Amniotic stem cell (primary cell): ENCODE data around the gene RNF123.
"Not testable (repeated sequence)": the region's sequence is repeated elsewhere in the genome, so short reads cannot be mapped to it uniquely, and the experiment has no call there.

Source experiments
- DNase-seq: peaks from one replicate; lab custom pipeline; 2025; lab: John Stamatoyannopoulos, UW

The RNF123 gene

GRCh38 chr3:49681232-49681522, 8.2 kb upstream of the RNF123 start:
- no peak for DNase-seq

GRCh38 chr3:49681543-49681942, 7.8 kb upstream of the RNF123 start:
- no peak for DNase-seq

GRCh38 chr3:49683162-49683561, 6.2 kb upstream of the RNF123 start:
- no peak for DNase-seq

GRCh38 chr3:49684453-49684852, 4.9 kb upstream of the RNF123 start:
- not testable (repeated sequence) for DNase-seq

- not testable (repeated sequence) for DNase-seq
These were observed 4.3 kb upstream of the RNF123 start for GRCh38 chr3:49685103-49685502.

GRCh38 chr3:49685846-49686245, 3.5 kb upstream of the RNF123 start:
- DNase-seq, result not testable (repeated sequence)

GRCh38 chr3:49686346-49686745, 3.0 kb upstream of the RNF123 start:
- DNase-seq, result not testable (repeated sequence)

GRCh38 chr3:49686769-49687423, 2.5 kb upstream of the RNF123 start:
- DNase-seq, result not testable (repeated sequence)

- not testable (repeated sequence) for DNase-seq
These were observed 1.9 kb upstream of the RNF123 start for GRCh38 chr3:49687424-49687795.

GRCh38 chr3:49688338-49689045, 865 bp upstream of the RNF123 start:
- DNase-seq, result not testable (repeated sequence)

- DNase-seq, result not testable (repeated sequence)
These were observed 709 bp downstream of the RNF123 start for GRCh38 chr3:49689908-49690624.

GRCh38 chr3:49690856-49691255, 1.5 kb downstream of the RNF123 start:
- not testable (repeated sequence) for DNase-seq

- DNase-seq, result not testable (repeated sequence)
These were observed 2.1 kb downstream of the RNF123 start for GRCh38 chr3:49691481-49691880.

- DNase-seq, result not testable (repeated sequence)
These were observed 5.2 kb downstream of the RNF123 start for GRCh38 chr3:49694409-49695070.

- DNase-seq, result not testable (repeated sequence)
These were observed 6.1 kb downstream of the RNF123 start for GRCh38 chr3:49695350-49696015.

GRCh38 chr3:49699281-49699979, 10.1 kb downstream of the RNF123 start:
- DNase-seq, result no peak

GRCh38 chr3:49700014-49700413, 10.7 kb downstream of the RNF123 start:
- no peak for DNase-seq

- DNase-seq, result no peak
These were observed 11.2 kb downstream of the RNF123 start for GRCh38 chr3:49700453-49701128.

GRCh38 chr3:49701388-49702077, 12.2 kb downstream of the RNF123 start:
- DNase-seq, result no peak

GRCh38 chr3:49702672-49703071, 13.3 kb downstream of the RNF123 start:
- no peak for DNase-seq
